Trophoblast cell (in vitro differentiated cells and primary cell): ENCODE data around the gene OR9Q2.

ENCODE experiments used
- DNase-seq, 2 donors: peaks; one replicate each; pipeline ENCODE4 v3.0.0-alpha.2; 2016
- H2AFZ ChIP-seq: 2 replicates; pipeline ENCODE4 v1.6.1; 2013; ENCODE audit warnings: low read length, moderate library complexity, mild to moderate bottlenecking; ENCODE audit not compliant: insufficient read depth, poor library complexity
- H2AK5ac ChIP-seq: 2 replicates; pipeline ENCODE4 v1.6.1; 2013; ENCODE audit warnings: mild to moderate bottlenecking, low read length
- H2BK120ac ChIP-seq: 2 replicates; pipeline ENCODE4 v1.6.1; 2013; ENCODE audit warnings: low read length, mild to moderate bottlenecking, moderate library complexity; ENCODE audit not compliant: insufficient read depth, poor library complexity
- H2BK12ac ChIP-seq: 2 replicates; pipeline ENCODE4 v1.6.1; 2013; ENCODE audit warnings: mild to moderate bottlenecking, low read length, moderate library complexity
- H2BK5ac ChIP-seq: 2 replicates; pipeline ENCODE4 v1.6.1; 2013; ENCODE audit warnings: low read length, low read depth, moderate library complexity, mild to moderate bottlenecking; ENCODE audit not compliant: poor library complexity
- H3K14ac ChIP-seq: 2 replicates; pipeline ENCODE4 v1.6.1; 2013; ENCODE audit warnings: mild to moderate bottlenecking, low read length
- H3K18ac ChIP-seq: 2 replicates; pipeline ENCODE4 v1.6.1; 2013; ENCODE audit warnings: mild to moderate bottlenecking, low read length
- H3K23ac ChIP-seq: 2 replicates; pipeline ENCODE4 v1.6.1; 2013; ENCODE audit warnings: low read length
- H3K27ac ChIP-seq: 2 replicates; pipeline ENCODE4 v1.5.1; 2013; ENCODE audit warnings: low read depth, mild to moderate bottlenecking, inconsistent platforms, low read length, moderate library complexity
- H3K27me3 ChIP-seq: 2 replicates; pipeline ENCODE4 v1.6.1; 2013; ENCODE audit warnings: inconsistent platforms, mild to moderate bottlenecking, low read length, moderate library complexity; ENCODE audit not compliant: insufficient read depth
- H3K36me3 ChIP-seq, 2 experiments: 1 replicate in 1 of 2; 2 replicates in 1 of 2; pipeline ENCODE4 v1.6.1; 2013; ENCODE audit warnings: low read length in 2 of 2, mild to moderate bottlenecking in 2 of 2, moderate library complexity in 1 of 2; ENCODE audit not compliant: insufficient read depth in 2 of 2, control insufficient read depth in 1 of 2
- H3K4ac ChIP-seq: 2 replicates; pipeline ENCODE4 v1.6.1; 2013; ENCODE audit warnings: low read depth, mild to moderate bottlenecking, low read length, moderate library complexity
- H3K4me1 ChIP-seq, 2 experiments: 1 replicate in 1 of 2; 2 replicates in 1 of 2; pipeline ENCODE4 v1.6.1; 2013; ENCODE audit warnings: low read length in 2 of 2, mild to moderate bottlenecking in 2 of 2, moderate library complexity in 1 of 2; ENCODE audit not compliant: insufficient read depth in 2 of 2, control insufficient read depth in 1 of 2
- H3K4me2 ChIP-seq: 2 replicates; pipeline ENCODE4 v1.6.1; 2013; ENCODE audit warnings: inconsistent platforms, mild to moderate bottlenecking, low read length, moderate library complexity
- H3K4me3 ChIP-seq: 2 replicates; pipeline ENCODE4 v1.5.1; 2013; ENCODE audit warnings: mild to moderate bottlenecking, low read depth, low read length, inconsistent platforms
- H3K79me1 ChIP-seq: one replicate; pipeline ENCODE4 v1.6.1; 2013; ENCODE audit warnings: low read length
- H3K79me2 ChIP-seq: 2 replicates; pipeline ENCODE4 v1.6.1; 2013; ENCODE audit warnings: low read length, mild to moderate bottlenecking; ENCODE audit not compliant: control insufficient read depth, insufficient read depth, poor library complexity
- H3K9ac ChIP-seq: 2 replicates; pipeline ENCODE4 v1.6.1; 2013; ENCODE audit warnings: mild to moderate bottlenecking, low read length
- H3K9me3 ChIP-seq: 2 replicates; pipeline ENCODE4 v1.6.1; 2013; ENCODE audit warnings: low read depth, mild to moderate bottlenecking, control low read depth, inconsistent platforms, low read length; ENCODE audit not compliant: insufficient read depth
- H4K12ac ChIP-seq: 2 replicates; pipeline ENCODE4 v1.6.1; 2013; ENCODE audit warnings: low read depth, mild to moderate bottlenecking, low read length, moderate library complexity
- H4K8ac ChIP-seq: 2 replicates; pipeline ENCODE4 v1.6.1; 2013; ENCODE audit warnings: low read depth, mild to moderate bottlenecking, low read length, moderate library complexity
- H4K91ac ChIP-seq: one replicate; pipeline ENCODE4 v1.6.1; 2013; ENCODE audit warnings: low read depth, mild to moderate bottlenecking, low read length, moderate library complexity
- WGBS: extraction: QIAGEN DNeasy Blood & Tissue Kit; methylation state at CpG from one replicate; pipeline ENCODE4 v1.1.7; 2013; ENCODE audit warnings: missing lambda C conversion rate; ENCODE audit not compliant: insufficient read length, insufficient coverage; ENCODE audit errors: extremely low coverage; 5-methylcytosine and 5-hydroxymethylcytosine counted together

The OR9Q2 gene

GRCh38 chr11:58164990-58165389, 23.9 kb upstream of the OR9Q2 start:
- H3K36me3 ChIP-seq = no peaks in the 10 kb centered on the region
- no peak overlapping the region for H3K9ac ChIP-seq
- no peak overlapping the region for H3K23ac ChIP-seq
- H3K4me3 ChIP-seq = no peak overlapping the region
- no peak overlapping the region for H4K91ac ChIP-seq
- H3K4ac ChIP-seq = no peak overlapping the region
- no peaks in the 10 kb centered on the region for H3K79me2 ChIP-seq
- H2BK12ac ChIP-seq = no peak overlapping the region
- no peak overlapping the region for H3K18ac ChIP-seq
- no peak overlapping the region for H4K12ac ChIP-seq
- no peak overlapping the region for H3K14ac ChIP-seq
- H3K4me1 ChIP-seq = no peaks in the 10 kb centered on the region
- no peak overlapping the region for H2AFZ ChIP-seq
- H3K79me1 ChIP-seq = no peaks in the 10 kb centered on the region
- H3K9me3 ChIP-seq = no peaks in the 10 kb centered on the region
- no peak overlapping the region for H2BK5ac ChIP-seq
- peak; percentile 51 to 63 for DNase-seq
- H3K27ac ChIP-seq = no peak overlapping the region
- no peak overlapping the region for H3K4me2 ChIP-seq
- H3K27me3 ChIP-seq = no peaks in the 10 kb centered on the region
- no peak overlapping the region for H2AK5ac ChIP-seq
- no peak overlapping the region for H2BK120ac ChIP-seq
- no CpG with 5 or more reads among the region's 1 CpG for WGBS
- no peak overlapping the region for H4K8ac ChIP-seq

- H3K79me1 ChIP-seq = no peaks in the 10 kb centered on the region
Observed at GRCh38 chr11:58165504-58166106, 23.3 kb upstream of the OR9Q2 start.

GRCh38 chr11:58177409-58178054, 11.3 kb upstream of the OR9Q2 start:
- Histone ChIP-seq H3K9ac (no peak overlapping the region), H4K12ac (no peak overlapping the region), H3K14ac (no peak overlapping the region), H3K79me2 (no peaks in the 10 kb centered on the region), H2BK5ac (no peak overlapping the region), H3K18ac (no peak overlapping the region), H4K8ac (no peak overlapping the region), H3K36me3 (no peaks in the 10 kb centered on the region), H2AK5ac (no peak overlapping the region), H3K79me1 (no peaks in the 10 kb centered on the region), H2AFZ (no peak overlapping the region), H3K4ac (no peak overlapping the region), H3K4me1 (no peaks in the 10 kb centered on the region), H3K4me3 (no peak overlapping the region), H2BK120ac (no peak overlapping the region), H4K91ac (no peak overlapping the region), H3K27ac (no peak overlapping the region), H3K9me3 (peaks cover 2% of the 10 kb centered on the region), H2BK12ac (no peak overlapping the region), H3K4me2 (no peak overlapping the region), H3K23ac (no peak overlapping the region), H3K27me3 (no peaks in the 10 kb centered on the region)
- no peak for DNase-seq
- no CpG with 5 or more reads among the region's 5 CpGs for WGBS

More at GRCh38 chr11:58165504-58166106, 23.3 kb upstream of the OR9Q2 start:
- Histone ChIP-seq H3K27me3 (no peaks in the 10 kb centered on the region), H4K8ac (no peak overlapping the region), H3K23ac (no peak overlapping the region), H3K4me1 (no peaks in the 10 kb centered on the region), H3K14ac (no peak overlapping the region), H2BK120ac (no peak overlapping the region), H2BK12ac (no peak overlapping the region), H3K18ac (no peak overlapping the region), H2BK5ac (no peak overlapping the region), H4K12ac (no peak overlapping the region), H2AK5ac (no peak overlapping the region), H3K4ac (no peak overlapping the region), H3K79me2 (no peaks in the 10 kb centered on the region), H3K27ac (no peak overlapping the region), H3K36me3 (no peaks in the 10 kb centered on the region), H4K91ac (no peak overlapping the region), H3K4me2 (no peak overlapping the region), H2AFZ (no peak overlapping the region), H3K9me3 (no peaks in the 10 kb centered on the region), H3K4me3 (no peak overlapping the region), H3K9ac (no peak overlapping the region)
- DNase-seq = peak in 1 of 2 donors; percentile 34
- WGBS = no CpG with 5 or more reads among the region's 7 CpGs

- no peak overlapping the region for H3K27ac ChIP-seq
- WGBS = no CpG with 5 or more reads among the region's 6 CpGs
- no peak overlapping the region for H3K9ac ChIP-seq
- no peaks in the 10 kb centered on the region for H3K79me1 ChIP-seq
- H3K14ac ChIP-seq = no peak overlapping the region
- no peak overlapping the region for H2AFZ ChIP-seq
- peaks cover 2% of the 10 kb centered on the region for H3K9me3 ChIP-seq
- no peak overlapping the region for H3K4me3 ChIP-seq
- no peak overlapping the region for H3K18ac ChIP-seq
- H2BK120ac ChIP-seq = no peak overlapping the region
- DNase-seq = no peak
- H3K4me2 ChIP-seq = no peak overlapping the region
- no peak overlapping the region for H3K4ac ChIP-seq
- H2BK12ac ChIP-seq = no peak overlapping the region
- H3K23ac ChIP-seq = no peak overlapping the region
- H3K4me1 ChIP-seq = no peaks in the 10 kb centered on the region
- H3K36me3 ChIP-seq = no peaks in the 10 kb centered on the region
- no peak overlapping the region for H4K91ac ChIP-seq
- H4K8ac ChIP-seq = no peak overlapping the region
- no peaks in the 10 kb centered on the region for H3K27me3 ChIP-seq
- no peaks in the 10 kb centered on the region for H3K79me2 ChIP-seq
- H2AK5ac ChIP-seq = no peak overlapping the region
- no peak overlapping the region for H2BK5ac ChIP-seq
- no peak overlapping the region for H4K12ac ChIP-seq
Observed at GRCh38 chr11:58178444-58178843, 10.4 kb upstream of the OR9Q2 start.
